ENCODE measurements around the gene LRRC4C. TPM values are rescaled to one million over a fixed set of nuclear protein-coding genes. Genes with fewer than 3 reads are reported as not detected.

LRRC4C gene
- total RNA-seq, 1 donor from 2014 or later, result 0.41 TPM

- H3K9me3 ChIP-seq (replicated peaks), result no peaks in the 10 kb centered on the region
- TF ChIP-seq, protein P1, sequence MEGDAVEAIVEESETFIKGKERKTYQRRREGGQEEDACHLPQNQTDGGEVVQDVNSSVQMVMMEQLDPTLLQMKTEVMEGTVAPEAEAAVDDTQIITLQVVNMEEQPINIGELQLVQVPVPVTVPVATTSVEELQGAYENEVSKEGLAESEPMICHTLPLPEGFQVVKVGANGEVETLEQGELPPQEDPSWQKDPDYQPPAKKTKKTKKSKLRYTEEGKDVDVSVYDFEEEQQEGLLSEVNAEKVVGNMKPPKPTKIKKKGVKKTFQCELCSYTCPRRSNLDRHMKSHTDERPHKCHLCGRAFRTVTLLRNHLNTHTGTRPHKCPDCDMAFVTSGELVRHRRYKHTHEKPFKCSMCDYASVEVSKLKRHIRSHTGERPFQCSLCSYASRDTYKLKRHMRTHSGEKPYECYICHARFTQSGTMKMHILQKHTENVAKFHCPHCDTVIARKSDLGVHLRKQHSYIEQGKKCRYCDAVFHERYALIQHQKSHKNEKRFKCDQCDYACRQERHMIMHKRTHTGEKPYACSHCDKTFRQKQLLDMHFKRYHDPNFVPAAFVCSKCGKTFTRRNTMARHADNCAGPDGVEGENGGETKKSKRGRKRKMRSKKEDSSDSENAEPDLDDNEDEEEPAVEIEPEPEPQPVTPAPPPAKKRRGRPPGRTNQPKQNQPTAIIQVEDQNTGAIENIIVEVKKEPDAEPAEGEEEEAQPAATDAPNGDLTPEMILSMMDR (IDR thresholded peaks at IDR 0.05; ENCODE audit: borderline replicate concordance), result no peak
- H3K27ac ChIP-seq (replicated peaks), result no peak overlapping the region
- DNase-seq, result no peak
- intact Hi-C loops (cut with micrococcal nuclease), result no loop called here
- H3K36me3 ChIP-seq, result no peaks in the 10 kb centered on the region
- no peaks in the 10 kb centered on the region for H3K4me1 ChIP-seq
- H3K4me3 ChIP-seq, result no peak overlapping the region
- H3K27me3 ChIP-seq (ENCODE audit: low read depth), result no peaks in the 10 kb centered on the region
Observed at GRCh38 chr11:41051919-41052635, 407.4 kb downstream of the LRRC4C start.

DNA sequence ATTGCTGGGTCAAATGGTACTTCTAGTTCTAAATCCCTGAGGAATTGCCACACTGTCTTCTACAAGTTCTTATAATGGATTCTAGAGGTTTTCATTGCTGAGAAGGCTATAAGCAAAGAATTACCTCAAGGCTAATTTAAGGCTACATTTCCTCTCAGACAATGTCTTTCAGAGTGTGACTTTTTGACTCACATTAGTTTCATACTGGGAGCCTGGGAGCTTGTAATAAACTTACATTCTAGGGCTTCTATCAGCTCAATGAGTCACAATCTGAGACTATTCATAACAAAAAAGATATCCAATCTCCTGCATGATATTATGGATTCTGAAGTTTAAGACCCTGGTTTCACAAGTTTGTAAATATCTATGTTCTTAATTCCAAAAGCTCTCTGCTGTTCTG is 408.7 kb downstream of the LRRC4C start:
- intact Hi-C loops (cut with micrococcal nuclease), result no loop called here
- Histone ChIP-seq H3K27me3 (ENCODE audit: low read depth) (no peaks in the 10 kb centered on the region), H3K4me3 (no peak overlapping the region)

DNA sequence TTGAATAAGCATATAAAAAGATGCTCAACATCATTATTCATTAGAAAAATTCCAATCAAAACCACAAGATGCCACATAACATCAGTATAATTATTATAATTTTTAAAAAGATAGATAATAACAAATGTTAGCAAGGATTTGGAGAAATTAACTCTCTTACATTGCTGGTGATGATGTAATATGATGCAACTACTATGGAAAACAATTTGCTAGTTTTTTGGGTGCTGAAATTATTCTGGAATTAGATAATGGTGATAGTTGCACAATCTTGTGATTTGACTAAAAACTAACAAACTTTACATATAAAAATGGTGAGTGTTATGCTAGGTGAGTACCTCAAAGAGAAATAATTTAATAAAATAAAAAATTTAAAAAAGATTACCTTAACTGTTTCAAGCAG is 412.2 kb downstream of the LRRC4C start:
- H3K27me3 ChIP-seq (ENCODE audit: low read depth), result no peaks in the 10 kb centered on the region
- intact Hi-C loops (cut with micrococcal nuclease), result no loop called here
- TF ChIP-seq, protein P1 (IDR thresholded peaks at IDR 0.05; ENCODE audit: borderline replicate concordance), result no peak
- no peak overlapping the region for H3K27ac ChIP-seq (replicated peaks)
- no peaks in the 10 kb centered on the region for H3K9me3 ChIP-seq (replicated peaks)
- no peaks in the 10 kb centered on the region for H3K4me1 ChIP-seq
- H3K4me3 ChIP-seq, result no peak overlapping the region
- no peak for DNase-seq
- no peaks in the 10 kb centered on the region for H3K36me3 ChIP-seq

More for the DNA sequence above, 408.7 kb downstream of the LRRC4C start:
- Histone ChIP-seq H3K4me1 (no peaks in the 10 kb centered on the region), H3K36me3 (no peaks in the 10 kb centered on the region), H3K9me3 (replicated peaks) (no peaks in the 10 kb centered on the region), H3K27ac (replicated peaks) (no peak overlapping the region)
- no peak for DNase-seq
- TF ChIP-seq, protein P1 (IDR thresholded peaks at IDR 0.05; ENCODE audit: borderline replicate concordance), result no peak

- Histone ChIP-seq H3K36me3 (no peaks in the 10 kb centered on the region), H3K4me3 (no peak overlapping the region), H3K4me1 (no peaks in the 10 kb centered on the region), H3K9me3 (replicated peaks) (no peaks in the 10 kb centered on the region), H3K27me3 (ENCODE audit: low read depth) (no peaks in the 10 kb centered on the region), H3K27ac (replicated peaks) (no peak overlapping the region)
- TF ChIP-seq, protein P1 (IDR thresholded peaks at IDR 0.05; ENCODE audit: borderline replicate concordance), result no peak
- intact Hi-C loops (cut with micrococcal nuclease), result no loop called here
- DNase-seq, result no peak
Observed at GRCh38 chr11:41045266-41045665, 414.2 kb downstream of the LRRC4C start.

GRCh38 chr11:41044747-41045146 is 414.7 kb downstream of the LRRC4C start:
- no peak for DNase-seq
- H3K4me1 ChIP-seq, result no peaks in the 10 kb centered on the region
- no peak overlapping the region for H3K4me3 ChIP-seq
- H3K36me3 ChIP-seq, result no peaks in the 10 kb centered on the region
- TF ChIP-seq, protein P1 (IDR thresholded peaks at IDR 0.05; ENCODE audit: borderline replicate concordance), result no peak
- intact Hi-C loops (cut with micrococcal nuclease), result no loop called here
- H3K27ac ChIP-seq (replicated peaks), result no peak overlapping the region
- no peaks in the 10 kb centered on the region for H3K9me3 ChIP-seq (replicated peaks)
- H3K27me3 ChIP-seq (ENCODE audit: low read depth), result no peaks in the 10 kb centered on the region

Measured in left ventricle myocardium inferior (tissue), 1 donor.